Right forelimb (tissue), 1 donor: Measurements from ENCODE around the gene TOM1.

Experiments
- DNase-seq: peaks from one replicate; pipeline ENCODE4 v3.0.0-alpha.2; 2018

The TOM1 gene

GRCh38 chr22:35307892-35308291, 8.2 kb downstream of the TOM1 start:
- DNase-seq: no peak

GRCh38 chr22:35308480-35309021, 8.9 kb downstream of the TOM1 start:
- DNase-seq: no peak

GRCh38 chr22:35310556-35311550, 11.2 kb downstream of the TOM1 start:
- DNase-seq: peak; percentile 41

DNA sequence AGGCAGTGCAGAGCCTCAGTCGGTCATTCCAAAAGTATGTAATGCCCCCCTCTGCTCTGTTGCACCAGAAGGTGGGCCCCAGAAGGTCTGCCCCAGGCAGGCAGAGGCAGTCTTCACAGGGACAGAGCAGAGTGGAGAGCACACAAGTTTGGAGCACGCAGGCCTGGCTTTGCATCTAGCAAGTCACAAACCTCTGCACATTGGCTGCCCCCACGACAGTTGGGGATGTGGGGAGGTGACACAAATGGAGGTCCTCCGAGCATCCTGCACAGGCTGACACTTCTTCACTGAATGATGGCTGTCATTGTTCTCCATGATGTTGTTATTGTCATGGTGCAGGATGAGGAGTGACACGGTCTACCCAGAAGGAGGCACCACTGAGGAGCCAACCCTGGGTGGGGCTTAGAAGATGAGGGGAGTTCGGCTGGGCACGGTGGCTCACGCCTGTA, 11.9 kb downstream of the TOM1 start:
- DNase-seq: peak; percentile 28

DNA sequence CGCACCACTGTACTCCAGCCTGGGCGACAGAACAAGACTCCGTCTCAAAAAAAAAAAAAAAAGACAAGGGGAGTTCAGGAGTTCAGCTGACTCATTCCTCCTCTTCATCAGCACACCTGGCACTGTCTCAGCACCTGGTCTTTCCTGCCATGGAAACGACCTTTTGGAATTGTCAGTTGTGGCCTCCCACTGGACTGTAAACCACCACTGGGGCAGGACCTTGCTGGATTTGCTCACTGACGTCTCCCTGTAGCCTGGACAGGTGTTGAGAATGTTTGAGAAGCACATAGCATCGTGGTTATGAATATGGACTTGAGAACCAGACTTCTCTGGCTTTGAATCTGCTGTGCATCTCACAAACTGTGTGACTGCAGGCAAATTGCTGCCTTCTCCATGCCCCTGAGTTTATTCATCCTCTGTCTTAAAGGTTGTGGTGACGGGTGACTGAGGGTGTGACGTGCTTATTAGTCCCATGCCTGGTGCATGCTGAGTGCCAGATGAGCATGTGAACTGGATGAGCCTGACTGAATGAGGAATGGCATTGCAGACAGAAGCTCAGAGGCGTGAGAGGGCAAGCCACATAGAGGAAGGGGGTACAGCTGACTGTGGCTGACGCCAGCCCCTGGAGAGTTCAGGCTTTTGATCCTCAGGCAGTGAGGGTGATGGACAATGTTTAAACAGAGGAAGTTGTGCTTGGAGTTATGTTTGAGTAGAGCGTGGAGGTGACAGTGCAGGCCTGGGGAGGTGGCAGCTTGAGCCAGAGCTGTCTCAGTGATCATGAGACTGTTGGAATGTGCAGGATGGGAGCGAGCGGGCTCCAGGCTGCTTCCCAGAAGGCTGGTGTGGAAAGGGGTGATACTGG, 12.7 kb downstream of the TOM1 start:
- DNase-seq: peak; percentile 41

GRCh38 chr22:35313311-35314121, 13.8 kb downstream of the TOM1 start:
- peak; percentile 70 for DNase-seq

- no peak for DNase-seq
Measured at GRCh38 chr22:35314161-35314942, 14.7 kb downstream of the TOM1 start.

GRCh38 chr22:35315141-35315854, 15.6 kb downstream of the TOM1 start:
- peak; percentile 33 for DNase-seq

DNA sequence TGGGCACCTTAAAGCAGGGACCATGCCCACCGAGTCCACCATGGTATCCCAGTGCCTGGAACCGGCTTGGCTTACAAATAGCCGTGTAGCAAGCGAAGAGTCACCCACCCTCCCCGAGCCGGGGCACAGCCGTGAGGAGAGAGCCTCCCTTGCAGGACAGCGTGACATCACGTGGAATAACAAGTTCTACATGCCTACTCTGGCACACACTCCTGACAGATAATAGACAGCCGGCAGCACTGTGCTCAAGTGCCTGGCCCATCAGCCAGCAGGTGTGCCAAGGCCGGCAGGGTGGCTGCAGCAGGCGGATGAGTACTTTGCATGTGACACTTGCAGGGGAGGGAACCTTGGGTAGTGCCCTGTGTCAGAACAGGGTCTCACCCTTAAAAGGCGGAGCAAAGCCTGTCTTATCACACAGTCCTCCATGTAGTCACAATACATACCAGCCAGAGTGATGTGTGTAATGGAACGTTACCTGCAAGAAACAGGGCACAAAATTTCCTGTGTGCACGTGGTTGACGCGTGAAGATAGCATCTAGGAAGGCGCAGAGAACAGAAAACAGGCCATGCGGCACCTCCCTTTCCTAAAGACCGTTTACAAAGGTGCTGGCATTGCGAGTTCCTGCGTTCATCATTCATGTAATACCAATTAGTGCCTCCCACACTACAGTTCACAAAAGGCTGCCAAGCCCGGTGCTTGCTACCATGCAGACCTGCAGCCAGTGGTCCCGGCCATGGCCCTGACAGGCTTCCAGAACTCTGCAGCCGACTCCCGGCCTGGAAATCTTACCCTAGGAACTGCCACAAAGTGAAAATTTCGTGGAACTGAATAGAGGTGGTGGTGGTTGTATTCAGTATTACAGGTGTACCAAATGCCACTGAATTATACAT, 16.4 kb downstream of the TOM1 start:
- DNase-seq: no peak

DNA sequence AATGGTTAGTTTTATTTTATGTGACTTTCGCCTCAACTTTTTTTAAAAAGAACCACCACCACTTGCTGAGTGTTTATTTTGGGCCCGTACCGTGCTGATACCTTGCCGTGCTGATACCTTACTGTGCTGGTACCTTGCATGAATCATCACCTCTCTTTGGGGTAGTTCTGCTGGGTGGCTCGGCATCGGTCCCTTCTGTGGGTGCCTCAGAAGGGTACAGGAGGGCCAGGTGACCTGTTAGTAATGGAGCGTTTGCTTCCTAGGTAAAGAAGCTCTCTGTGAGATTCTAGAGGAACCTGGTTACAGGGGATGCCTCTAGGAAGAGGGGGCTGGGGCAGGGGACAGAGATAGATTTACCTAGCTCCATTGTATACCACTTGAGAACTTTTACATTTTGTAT, 17.1 kb downstream of the TOM1 start:
- no peak for DNase-seq

- no peak for DNase-seq
Measured at GRCh38 chr22:35317680-35318290, 18.1 kb downstream of the TOM1 start.

DNA sequence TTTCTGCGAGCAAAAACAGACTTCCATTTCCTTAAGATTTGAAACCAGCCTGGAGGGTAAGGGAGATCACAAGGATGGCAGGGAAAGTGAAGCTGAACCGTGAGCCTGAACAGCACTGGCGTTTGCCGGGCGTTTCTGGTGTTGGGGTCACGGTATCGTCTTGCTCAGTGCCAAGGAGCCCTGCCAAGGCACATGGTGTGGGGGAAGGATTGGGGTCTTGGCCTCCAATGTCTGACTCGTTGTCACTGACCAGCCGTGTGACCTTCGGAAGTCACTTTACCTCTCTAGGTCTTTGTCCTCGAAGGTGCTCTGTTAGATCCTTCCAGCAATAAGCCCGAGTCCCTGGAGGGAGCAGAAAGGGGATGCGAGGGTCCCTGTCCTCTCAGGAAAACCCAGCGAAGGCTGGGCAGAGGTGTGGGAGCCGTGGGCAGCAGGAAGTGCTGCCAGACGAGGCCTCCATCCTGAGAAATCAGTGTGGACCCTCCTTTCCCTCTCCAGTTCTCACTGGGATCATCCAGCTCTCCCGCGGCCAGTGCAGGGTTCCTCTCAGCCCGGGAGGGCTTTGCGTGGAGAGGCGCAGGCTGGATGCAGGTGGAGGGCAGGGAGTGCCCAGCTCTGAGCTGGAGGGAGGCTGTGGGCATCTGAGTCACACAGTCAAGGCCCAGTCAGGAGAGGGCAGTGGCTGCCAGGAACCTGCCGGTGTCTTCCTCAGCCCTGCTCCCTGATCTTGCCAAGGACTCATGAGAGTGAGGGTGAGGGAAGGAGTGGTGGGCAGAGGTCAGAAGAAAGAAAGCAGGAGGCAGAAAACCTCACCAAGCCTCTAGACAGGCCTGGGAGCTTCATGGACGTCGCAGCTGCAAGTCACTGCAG, 18.9 kb downstream of the TOM1 start:
- DNase-seq: no peak

DNA sequence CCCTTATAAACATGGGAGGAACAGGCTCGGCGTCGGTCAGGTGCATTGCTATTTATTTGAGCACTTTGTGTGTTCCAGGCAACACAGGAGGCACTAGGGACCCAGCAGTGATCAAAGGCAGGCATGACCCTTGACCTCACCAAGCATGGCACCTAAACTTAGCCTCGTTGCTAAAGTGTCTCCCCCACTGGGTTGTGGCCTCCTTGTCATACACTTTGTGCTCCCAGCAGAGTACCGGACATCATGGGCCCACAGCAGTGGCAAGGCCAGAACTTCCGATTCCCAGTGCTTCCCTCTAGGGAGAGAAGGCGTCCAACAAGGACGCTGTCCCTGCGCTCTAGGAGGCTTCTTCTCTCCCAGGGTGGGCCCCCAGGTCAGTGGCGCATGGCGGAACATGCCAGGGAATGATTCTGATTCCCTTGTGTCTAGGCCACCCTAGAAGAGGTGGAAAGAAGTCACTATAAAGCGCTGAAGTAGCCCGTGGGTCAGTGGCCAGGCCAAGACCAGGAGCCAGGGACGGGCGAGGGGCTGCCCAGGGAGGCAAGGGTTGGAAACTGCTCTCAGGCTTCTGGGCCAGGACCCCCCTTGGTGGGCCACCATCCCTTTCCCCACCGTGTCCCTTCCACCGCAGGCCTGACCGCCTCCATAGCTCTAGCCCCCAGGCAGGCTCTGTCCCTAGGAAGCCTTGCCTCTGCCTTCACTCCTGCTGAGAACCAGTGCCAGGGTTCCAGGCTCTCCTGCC, 19.7 kb downstream of the TOM1 start:
- DNase-seq: no peak

DNA sequence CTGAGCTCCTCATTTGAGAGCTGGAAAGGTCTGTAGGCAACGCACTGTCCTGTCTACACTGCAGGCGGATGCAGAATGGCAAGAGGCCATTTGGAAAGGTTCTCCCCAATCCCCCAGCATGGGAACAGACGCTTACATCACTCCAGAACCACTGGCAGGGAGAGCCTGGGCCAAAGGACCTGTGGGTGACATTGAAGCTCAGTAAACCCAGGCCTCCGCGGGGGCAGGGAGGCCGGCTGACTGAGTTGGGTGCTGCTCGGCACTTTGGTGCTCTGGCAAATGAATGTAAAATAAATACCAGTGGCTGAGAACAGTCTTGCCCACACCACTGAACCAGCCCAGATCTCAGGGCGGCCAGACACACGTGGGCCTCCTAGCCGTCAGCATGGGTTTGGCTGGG, 22.4 kb downstream of the TOM1 start:
- DNase-seq: no peak

GRCh38 chr22:35322893-35323292, 23.2 kb downstream of the TOM1 start:
- no peak for DNase-seq

GRCh38 chr22:35323305-35323704, 23.6 kb downstream of the TOM1 start:
- no peak for DNase-seq

- DNase-seq: no peak
Measured at GRCh38 chr22:35324067-35324466, 24.4 kb downstream of the TOM1 start.

GRCh38 chr22:35324762-35325161, 25.1 kb downstream of the TOM1 start:
- no peak for DNase-seq
